LHCN-M2 (cell line): ENCODE measurements around the gene DKKL1. TPM values are rescaled to one million over a fixed set of nuclear protein-coding genes. Genes with fewer than 3 reads are reported as not detected.
A peak's percentile ranks its signal among the peaks of the same experiment; 100 is the strongest.

Source experiments
- DNase-seq: peaks from one replicate; pipeline ENCODE4 v3.0.0-alpha.2; 2012; ENCODE audit warnings: low read depth
- total RNA-seq: library from RNA; depleted of rRNA; stranded (reverse); fragments of >200 nt; gene quantifications from 2 replicates; pipeline ENCODE4 v1.2.3, GENCODE V29; 2014

The DKKL1 gene
- total RNA-seq, 1 experiment from 2014 or later: 0.46 TPM

- DNase-seq: no peak
These were observed 25.5 kb upstream of the DKKL1 start for GRCh38 chr19:49338023-49338677.

GRCh38 chr19:49338691-49339300, 24.9 kb upstream of the DKKL1 start:
- no peak for DNase-seq

DNA sequence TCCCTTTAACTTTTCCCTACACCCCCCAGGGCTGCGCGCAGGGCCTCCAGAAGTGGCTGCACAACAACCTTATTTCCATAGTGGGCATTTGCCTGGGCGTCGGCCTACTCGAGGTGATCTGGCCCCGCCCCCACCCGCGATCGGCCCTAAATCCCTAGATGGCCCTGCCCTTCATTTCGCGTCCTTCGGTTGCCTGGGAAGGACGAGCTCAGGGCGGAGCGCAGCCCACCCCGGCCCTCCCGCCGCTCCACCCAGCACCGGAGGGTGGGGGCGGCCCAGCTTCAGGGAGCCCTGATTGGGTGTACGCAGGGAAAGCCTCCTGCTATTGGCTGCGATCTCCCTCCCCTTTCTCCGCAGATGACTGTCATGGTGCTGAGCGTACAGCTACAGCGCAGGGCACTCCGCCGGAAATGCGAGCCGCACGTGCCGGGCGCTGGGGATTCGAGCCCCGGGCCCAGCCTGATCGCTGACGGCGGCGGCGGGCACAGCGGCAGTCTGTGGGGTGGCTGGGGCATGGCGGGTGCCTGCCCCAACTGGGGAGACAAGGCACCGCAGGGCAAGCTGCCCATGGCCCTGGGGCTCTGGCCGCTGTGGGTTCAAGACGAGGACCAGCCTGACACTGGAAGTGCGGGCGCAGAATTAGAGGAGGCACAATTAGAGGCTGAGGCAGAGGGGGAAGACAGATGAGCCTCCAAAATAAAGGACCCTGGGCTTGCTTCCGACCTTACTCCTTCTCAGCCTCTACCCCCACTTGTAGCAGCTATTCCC, 24.2 kb upstream of the DKKL1 start:
- no peak for DNase-seq

DNA sequence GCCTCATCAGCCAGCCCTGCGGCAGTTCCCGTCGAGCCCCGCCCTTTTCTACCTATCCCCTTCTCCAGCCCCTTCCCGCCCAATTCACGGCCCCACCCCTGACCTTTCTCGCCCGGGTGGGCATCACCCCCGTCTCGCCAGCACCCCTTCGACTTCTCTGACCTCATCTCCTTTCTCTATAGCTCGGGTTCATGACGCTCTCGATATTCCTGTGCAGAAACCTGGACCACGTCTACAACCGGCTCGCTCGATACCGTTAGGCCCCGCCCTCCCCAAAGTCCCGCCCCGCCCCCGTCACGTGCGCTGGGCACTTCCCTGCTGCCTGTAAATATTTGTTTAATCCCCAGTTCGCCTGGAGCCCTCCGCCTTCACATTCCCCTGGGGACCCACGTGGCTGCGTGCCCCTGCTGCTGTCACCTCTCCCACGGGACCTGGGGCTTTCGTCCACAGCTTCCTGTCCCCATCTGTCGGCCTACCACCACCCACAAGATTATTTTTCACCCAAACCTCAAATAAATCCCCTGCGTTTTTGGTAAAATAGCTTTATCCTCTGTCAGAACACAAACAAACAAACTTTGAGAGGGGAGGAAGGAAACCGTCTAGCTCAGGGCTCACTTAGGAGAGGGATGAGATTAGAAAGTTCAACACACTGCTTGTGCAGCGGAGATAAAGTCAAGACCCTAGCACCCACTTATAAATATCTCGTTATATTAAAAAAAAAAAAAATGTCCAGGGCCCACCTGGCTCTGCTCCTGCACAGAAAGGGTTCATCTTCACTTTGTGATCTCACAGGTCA, 23.4 kb upstream of the DKKL1 start:
- DNase-seq: no peak

DNA sequence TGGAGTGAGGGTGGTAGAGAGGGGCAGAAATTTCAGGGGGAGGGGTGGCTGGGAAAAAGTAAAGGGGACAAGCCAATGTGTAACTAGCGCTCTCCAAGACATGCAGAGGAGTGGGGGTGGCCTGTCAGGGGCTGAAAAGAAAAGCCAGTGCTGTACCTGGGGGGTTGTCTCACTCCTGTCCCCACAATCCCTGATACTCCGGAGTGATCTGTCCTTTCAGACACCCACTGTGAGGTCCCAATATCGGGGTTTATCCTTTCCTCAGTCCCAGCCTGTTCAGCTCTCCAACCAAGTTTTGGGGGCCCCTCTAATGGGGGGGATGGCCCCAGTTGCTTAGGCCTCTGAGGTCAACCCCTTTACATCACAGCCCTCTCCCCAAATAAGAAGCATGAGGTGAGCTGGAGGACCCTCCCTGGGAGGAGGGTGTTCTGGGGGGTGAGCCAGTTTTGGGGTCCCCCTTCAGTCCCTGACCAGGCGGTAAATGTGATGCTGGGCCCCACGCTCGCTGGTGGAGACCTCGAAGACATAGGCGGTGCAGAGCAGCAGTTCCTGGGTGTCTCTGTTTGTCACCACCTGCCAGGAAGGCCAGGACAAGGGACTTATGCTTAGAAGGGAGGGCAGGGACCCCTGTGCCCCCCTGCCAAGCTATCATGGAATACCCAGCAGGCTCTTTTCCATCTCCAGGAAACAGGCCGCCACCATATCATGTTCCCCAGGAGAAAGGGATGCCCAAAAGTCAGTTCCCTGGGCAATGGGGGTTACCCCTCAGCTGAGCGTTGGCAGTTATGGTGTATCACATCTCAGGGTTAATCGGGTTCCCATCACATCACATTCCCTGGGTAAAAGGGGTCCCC, 22.6 kb upstream of the DKKL1 start:
- DNase-seq: no peak

- no peak for DNase-seq
These were observed 21.4 kb upstream of the DKKL1 start for GRCh38 chr19:49342291-49342721.

DNA sequence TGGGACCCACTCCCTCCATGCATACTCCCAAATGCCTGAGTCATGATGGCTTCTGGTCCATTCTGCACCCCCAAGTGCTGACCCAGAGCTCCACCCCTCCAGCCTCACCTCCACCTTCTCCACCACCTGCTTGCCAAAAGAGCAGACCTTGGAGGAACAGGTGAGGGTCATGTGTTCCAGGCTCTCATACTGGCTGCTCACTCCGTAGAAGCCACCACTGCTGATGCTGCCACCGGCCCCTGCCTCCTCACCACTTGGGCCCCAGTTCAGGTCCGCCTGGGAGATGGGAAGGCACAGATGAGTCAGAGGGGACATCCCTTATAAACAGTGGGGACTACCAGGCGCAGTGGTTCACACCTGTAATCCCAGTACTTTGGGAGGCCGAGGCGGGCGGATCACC, 20.6 kb upstream of the DKKL1 start:
- no peak for DNase-seq

DNA sequence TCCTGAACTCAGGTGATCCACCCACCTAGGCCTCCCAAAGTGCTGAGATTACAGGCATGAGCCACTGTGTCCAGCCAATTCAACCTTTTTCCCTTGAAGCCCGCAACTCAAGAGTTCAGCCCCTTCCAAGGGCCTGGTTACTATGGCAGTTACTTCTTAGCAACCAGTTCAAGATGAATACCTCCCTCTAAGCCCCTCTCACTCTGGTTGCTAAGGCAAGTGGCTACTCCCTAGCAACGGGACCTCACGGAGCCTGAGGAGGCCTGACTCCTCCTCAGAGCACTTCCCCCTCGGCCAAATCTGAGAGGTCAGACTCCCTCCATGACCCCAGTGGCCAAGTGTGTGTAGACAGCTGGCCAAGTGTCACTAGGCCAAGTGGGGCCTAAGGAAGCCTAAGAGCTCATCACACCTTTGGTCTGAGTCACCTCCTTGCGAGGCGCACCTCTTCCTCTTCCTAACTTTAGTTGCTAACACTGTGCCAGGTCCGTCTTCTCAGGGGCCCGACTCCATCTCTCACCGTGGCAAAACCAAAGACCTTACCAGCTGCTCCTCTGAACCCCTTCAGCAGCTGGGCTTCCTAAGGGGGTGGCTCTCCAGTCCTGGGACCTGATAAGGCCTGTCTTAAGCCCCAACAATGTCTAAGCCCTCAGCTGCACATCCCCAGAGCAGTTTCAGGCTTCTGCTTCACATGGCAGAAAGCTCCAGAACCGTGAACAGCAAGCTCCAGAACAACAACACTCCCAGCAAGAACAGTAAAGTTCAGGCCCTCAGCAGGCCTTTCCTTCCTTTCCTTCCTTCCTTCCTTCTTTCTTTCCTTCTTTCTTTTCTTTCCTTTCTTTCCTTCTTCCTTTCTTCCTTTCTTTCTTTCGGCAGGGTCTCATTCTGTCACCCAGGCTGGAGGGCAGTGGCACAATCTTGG, 18.9 kb upstream of the DKKL1 start:
- no peak for DNase-seq

GRCh38 chr19:49347191-49347590, 16.5 kb upstream of the DKKL1 start:
- no peak for DNase-seq

GRCh38 chr19:49347835-49348234, 15.8 kb upstream of the DKKL1 start:
- DNase-seq: peak; percentile 65

DNA sequence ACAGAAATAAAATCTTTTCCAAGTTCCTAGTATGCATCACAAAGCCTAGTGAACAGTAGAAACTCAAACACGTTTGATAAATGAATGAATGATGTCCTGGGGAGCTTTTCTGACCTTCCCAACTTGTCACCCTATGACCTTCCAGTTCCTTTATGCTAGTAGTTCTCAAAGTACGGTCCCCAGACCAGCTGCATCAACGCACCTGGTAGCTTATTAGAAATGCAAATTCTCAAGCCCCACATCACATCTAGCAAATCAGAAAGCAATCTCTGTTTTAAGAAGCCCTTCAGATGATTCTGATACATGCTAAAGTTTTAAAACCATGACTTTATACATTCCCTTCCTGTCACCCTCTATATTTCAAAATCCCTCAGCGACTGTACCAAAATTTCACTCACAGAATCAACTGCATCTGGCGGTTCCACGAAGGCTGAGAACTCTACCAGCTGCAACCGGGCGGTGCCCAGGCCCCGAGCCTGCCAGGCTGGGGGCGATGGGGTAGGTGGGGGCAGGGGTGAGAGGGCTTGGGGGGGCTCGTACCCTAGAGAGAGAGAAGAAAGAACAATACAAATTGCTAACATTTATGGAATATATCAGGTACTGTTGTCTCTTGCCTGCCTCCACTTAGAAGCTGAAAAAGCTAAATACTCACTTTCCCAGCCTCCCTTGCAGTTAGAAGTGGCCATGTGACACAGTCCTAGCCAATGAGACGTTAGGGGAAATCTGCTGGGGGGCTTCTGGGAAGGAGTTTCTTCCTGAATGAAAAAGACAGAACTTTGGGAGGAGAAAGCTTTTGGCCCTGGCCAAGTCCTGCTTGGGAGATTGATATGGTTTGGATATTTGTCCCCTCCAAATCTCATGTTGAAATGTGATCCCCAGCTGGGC, 15.1 kb upstream of the DKKL1 start:
- no peak for DNase-seq

DNA sequence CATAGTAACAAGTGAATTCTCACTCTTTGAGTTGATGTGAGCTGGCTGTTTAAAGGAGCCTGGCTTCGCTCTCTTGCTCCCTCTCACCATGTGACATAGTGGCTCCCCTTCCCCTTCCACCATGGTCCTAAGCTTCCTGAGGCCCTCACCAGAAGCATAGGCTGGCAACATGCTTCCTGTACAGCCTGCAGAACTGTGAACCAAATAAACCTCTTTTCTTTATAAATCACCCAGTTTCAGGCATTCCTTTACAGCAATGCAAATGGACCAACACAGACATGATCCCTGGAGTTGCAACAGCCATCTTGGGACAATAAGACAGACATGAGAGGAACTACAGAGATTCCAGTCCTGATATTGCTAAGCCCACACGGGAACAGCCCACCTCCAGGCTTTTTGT, 14.1 kb upstream of the DKKL1 start:
- DNase-seq: no peak

DNA sequence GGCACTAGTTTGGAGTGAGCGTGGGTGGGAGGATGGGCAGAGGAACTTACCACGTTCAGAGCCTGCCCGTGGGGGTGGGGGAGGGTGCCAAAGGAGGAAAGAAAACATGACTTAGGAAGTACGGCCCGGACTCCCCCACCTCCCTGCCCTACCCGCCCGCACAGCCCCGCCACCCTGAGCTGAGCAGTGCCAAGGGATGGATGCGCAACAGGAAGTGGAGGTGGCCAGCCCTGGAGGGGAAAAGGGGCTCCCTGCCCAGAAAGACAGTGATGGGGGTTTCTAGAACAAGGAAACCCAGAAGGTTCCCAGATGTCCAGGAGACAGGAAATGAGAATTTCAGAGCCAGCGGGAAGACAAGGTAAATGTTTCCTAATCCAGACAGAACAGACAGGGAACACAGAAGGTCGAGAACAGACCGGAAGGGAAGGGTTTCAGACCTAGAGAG, 7.7 kb upstream of the DKKL1 start:
- no peak for DNase-seq

DNA sequence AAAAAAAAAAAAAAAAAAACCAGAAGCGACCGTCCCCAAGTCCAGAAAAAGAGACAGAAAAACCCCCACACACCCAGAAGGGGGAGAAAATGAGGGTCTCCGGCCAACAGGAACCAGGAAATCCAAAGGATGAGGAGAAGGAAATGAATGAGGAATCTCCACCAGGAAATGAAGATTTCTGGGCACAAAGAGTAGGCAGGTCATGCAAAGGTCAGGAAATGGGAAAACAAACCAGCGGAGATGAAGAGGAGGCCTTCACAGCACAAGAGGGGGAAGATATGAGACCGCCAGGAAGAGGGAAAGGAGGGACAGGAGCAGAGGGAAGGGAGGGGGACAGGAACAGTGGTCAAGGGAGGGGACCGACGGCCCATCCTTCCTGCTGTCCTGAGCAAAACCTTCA, 7.3 kb upstream of the DKKL1 start:
- no peak for DNase-seq

DNA sequence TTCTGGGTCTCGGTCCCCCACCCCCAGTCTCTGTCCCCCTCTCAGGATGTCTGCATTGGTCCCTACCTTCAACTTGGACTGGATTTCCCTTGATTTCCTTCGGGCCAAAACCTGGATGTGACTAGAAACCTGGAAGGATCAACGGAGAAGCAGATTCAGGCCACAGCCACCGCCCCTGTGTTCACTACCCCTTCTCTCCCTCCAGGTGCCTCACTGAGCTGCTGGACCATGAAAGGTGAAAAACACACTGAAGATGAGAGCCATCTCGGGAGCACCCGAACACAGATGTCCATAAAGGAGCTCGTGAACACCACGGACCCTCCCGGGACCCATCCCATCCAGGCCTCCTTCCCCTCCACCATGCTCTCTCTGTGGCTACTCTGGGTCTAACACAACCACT, 6.5 kb upstream of the DKKL1 start:
- no peak for DNase-seq

- no peak for DNase-seq
These were observed 3.5 kb upstream of the DKKL1 start for GRCh38 chr19:49359851-49360820.

DNA sequence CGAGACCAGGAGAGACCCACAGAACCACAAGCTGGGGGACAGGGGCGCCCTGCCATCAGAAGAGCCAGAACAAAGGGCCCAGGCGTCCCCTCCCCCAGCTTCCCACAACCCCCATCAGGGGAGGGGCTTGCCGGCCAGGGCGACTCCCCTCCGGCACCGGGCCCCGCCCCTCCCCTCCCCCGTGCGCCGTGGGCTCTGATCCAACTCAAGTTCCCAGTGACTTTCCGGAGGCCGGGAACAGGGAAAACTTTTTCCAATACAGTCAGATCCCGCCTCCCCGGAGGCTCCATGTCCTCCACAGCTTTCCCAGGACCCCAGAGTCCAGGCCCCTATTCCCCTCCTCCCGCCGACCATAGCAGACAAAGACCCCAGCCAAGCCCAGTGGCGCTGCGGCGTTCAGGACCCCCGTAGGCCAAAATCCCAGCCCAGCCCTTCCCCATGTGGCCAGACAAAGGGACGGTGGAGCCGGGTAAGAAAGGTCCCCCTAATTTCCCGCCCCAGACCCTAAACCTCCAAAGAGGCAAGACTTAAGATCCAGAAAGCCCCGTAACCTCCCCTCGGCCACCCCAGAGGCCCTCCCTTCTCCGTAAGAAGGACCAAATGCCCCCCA, 2.1 kb upstream of the DKKL1 start:
- peak; percentile 83 for DNase-seq
